ENCODE data around the gene KRT14. TPM values are rescaled to one million over a fixed set of nuclear protein-coding genes. Genes with fewer than 3 reads are reported as not detected.

The KRT14 gene
- total and polyA plus RNA-seq, 2 donors (not counting 3 experiments of a cell fraction or from before 2014, with no cell fraction given) = 0.12 to 0.66 TPM

- TF ChIP-seq POLR2AphosphoS5 (IDR thresholded peaks at IDR 0.05; ENCODE audit: insufficient read depth, low read depth, low read length) (no peak), EZH2 (IDR thresholded peaks at IDR 0.05; ENCODE audit: borderline replicate concordance, low read depth, low read length, severe bottlenecking) (no peak), MYC (IDR thresholded peaks at IDR 0.05; ENCODE audit: low read depth, low read length) (no peak), POLR2A (IDR thresholded peaks at IDR 0.05; ENCODE audit: low read depth, low read length) (no peak), JUN (IDR thresholded peaks at IDR 0.05; ENCODE audit: borderline replicate concordance, insufficient read depth, insufficient read length, low read depth) (no peak), FOS (IDR thresholded peaks at IDR 0.05; ENCODE audit: borderline replicate concordance, insufficient read depth, low read length) (no peak), MAX (IDR thresholded peaks at IDR 0.05; ENCODE audit: insufficient read depth, insufficient read length) (no peak), GATA2 (IDR thresholded peaks at IDR 0.05; ENCODE audit: insufficient read depth, insufficient read length, low read depth, low read length) (no peak)
- TF ChIP-seq, protein P1, sequence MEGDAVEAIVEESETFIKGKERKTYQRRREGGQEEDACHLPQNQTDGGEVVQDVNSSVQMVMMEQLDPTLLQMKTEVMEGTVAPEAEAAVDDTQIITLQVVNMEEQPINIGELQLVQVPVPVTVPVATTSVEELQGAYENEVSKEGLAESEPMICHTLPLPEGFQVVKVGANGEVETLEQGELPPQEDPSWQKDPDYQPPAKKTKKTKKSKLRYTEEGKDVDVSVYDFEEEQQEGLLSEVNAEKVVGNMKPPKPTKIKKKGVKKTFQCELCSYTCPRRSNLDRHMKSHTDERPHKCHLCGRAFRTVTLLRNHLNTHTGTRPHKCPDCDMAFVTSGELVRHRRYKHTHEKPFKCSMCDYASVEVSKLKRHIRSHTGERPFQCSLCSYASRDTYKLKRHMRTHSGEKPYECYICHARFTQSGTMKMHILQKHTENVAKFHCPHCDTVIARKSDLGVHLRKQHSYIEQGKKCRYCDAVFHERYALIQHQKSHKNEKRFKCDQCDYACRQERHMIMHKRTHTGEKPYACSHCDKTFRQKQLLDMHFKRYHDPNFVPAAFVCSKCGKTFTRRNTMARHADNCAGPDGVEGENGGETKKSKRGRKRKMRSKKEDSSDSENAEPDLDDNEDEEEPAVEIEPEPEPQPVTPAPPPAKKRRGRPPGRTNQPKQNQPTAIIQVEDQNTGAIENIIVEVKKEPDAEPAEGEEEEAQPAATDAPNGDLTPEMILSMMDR (IDR thresholded peaks at IDR 0.05; ENCODE audit: extremely low read depth in 1 of 2, insufficient read depth in 1 of 2, low read depth in 1 of 2, low read length in 2 of 2) = no peak
- no peak overlapping the region for H3K4me2 ChIP-seq (ENCODE audit: insufficient read depth, low read length)
- no peak overlapping the region for H3K4me3 ChIP-seq (replicated peaks in 1 of 3; ENCODE audit: insufficient read depth in 1 of 3, low read depth in 1 of 3, low read length in 3 of 3)
- no peak overlapping the region for H2AFZ ChIP-seq (ENCODE audit: low read depth, low read length)
- BruUV-seq (replicated peaks) = no TSS peak
- H3K27ac ChIP-seq (ENCODE audit: insufficient read depth, low read depth, low read length) = no peak overlapping the region
- no peaks in the 10 kb centered on the region for H3K9me1 ChIP-seq (replicated peaks; ENCODE audit: control insufficient read depth, extremely low read depth, insufficient read depth, low read length)
- peaks cover 16 to 17% of the 10 kb centered on the region in 2 experiments for H3K27me3 ChIP-seq (ENCODE audit: control insufficient read depth in 2 of 2, insufficient read depth in 2 of 2, low read length in 2 of 2)
- H3K9ac ChIP-seq (replicated peaks; ENCODE audit: extremely low read depth, insufficient read depth, low read length) = no peak overlapping the region
- H4K20me1 ChIP-seq (replicated peaks; ENCODE audit: control insufficient read depth, extremely low read depth, insufficient read depth, low read length) = no peaks in the 10 kb centered on the region
- peaks cover 10% of the 10 kb centered on the region for H3K4me1 ChIP-seq (ENCODE audit: control insufficient read depth, extremely low read depth, insufficient read depth, low read length)
- POLR2A ChIA-PET = no interaction called here
- intact Hi-C loops (cut with micrococcal nuclease) = no loop called here
- H3K36me3 ChIP-seq (ENCODE audit: control insufficient read depth in 2 of 2, extremely low read depth in 1 of 2, insufficient read depth in 2 of 2, low read length in 2 of 2) = no peaks in the 10 kb centered on the region
- H3K9me3 ChIP-seq (replicated peaks; ENCODE audit: control insufficient read depth, insufficient read depth, low read length) = no peaks in the 10 kb centered on the region
- no peaks in the 10 kb centered on the region for H3K79me2 ChIP-seq (ENCODE audit: control insufficient read depth, insufficient read depth, low read length)
- CTCF ChIA-PET = interaction anchor here (0.9 kb wide), 1 partner anchor 23 kb away, joined by 3 read pairs; no protein-coding TSS in a partner anchor
- dilution Hi-C loops (cut with MboI; ENCODE audit: extremely low pct_ligation_motif_present, low sequenced_read_pairs) = no loop called here
- DNase-seq (ENCODE audit: low read depth, low spot score) (no peak), FAIRE-seq (no peak)
These were observed 30.4 kb downstream of the KRT14 start for GRCh38 chr17:41556306-41556705.

Measured in endothelial cell of umbilical vein (primary cell).